HepG2 (cell line): ENCODE results near the gene ANK3. TPM values are rescaled to one million over a fixed set of nuclear protein-coding genes. Genes with fewer than 3 reads are reported as not detected.

Source experiments
- ATAC-seq: fragments of 200-7000 bp; cut with Tn5 transposase; 3 replicates; pipeline ENCODE4 v1.9.1; 2020; ENCODE audit warnings: mild to moderate bottlenecking, moderate library complexity
- BruUV-seq: library from RNA; stranded (reverse); fragments of 400-500 nt; replicated peaks from 2 replicates; lab custom pipeline; 2021; lab: Mats Ljungman, UMichigan
- CTCF ChIA-PET: fragments of 300-600 bp; formaldehyde crosslinking; extraction: SDS; loops from one replicate; lab custom pipeline; 2021; ENCODE audit warnings: low total read pairs, inconsistent platforms, low intra/inter-chr PET ratio; lab: Yijun Ruan, JAX
- POLR2A ChIA-PET: fragments of 350-600 bp; sonication (Branson Sonifier 250); formaldehyde crosslinking; loops from one replicate; lab custom pipeline; 2020; ENCODE audit warnings: antibody characterized with exemption, inconsistent platforms; lab: Yijun Ruan, JAX
- DNase-seq: peaks from one replicate; pipeline ENCODE4 v3.0.0-alpha.2; 2015; ENCODE audit warnings: low spot score
- FAIRE-seq: peaks from 3 replicates; lab custom pipeline; 2011; peaks lifted over from hg19 to GRCh38; lab: Jason Lieb, UNC
- H2AFZ ChIP-seq: one replicate; pipeline ENCODE4 v1.6.1; 2011; ENCODE audit warnings: low read length, inconsistent platforms
- H3K27ac ChIP-seq: fragments of 300-600 bp; 3 replicates; pipeline ENCODE4 v1.8.0; 2011; ENCODE audit warnings: mixed run types, mild to moderate bottlenecking, mixed read lengths, low read length, inconsistent platforms; ENCODE audit not compliant: insufficient read depth; ENCODE audit errors: extremely low read length
- H3K27me3 ChIP-seq, 2 experiments: fragments of 200-600 bp in 1 of 2; 2 replicates in 1 of 2; 3 replicates in 1 of 2; pipeline versions ENCODE4 v1.6.0 to v1.8.0; 2011; ENCODE audit warnings: low read length in 2 of 2, mild to moderate bottlenecking in 2 of 2, moderate library complexity in 2 of 2, inconsistent platforms in 1 of 2; ENCODE audit not compliant: insufficient read depth in 2 of 2, control insufficient read depth in 1 of 2
- H3K36me3 ChIP-seq, 2 experiments: fragments of 200-600 bp in 1 of 2; replicated peaks in 1 of 2; 2 replicates in 1 of 2; 3 replicates in 1 of 2; pipeline versions ENCODE4 v1.5.1 to v1.8.0; 2011; ENCODE audit warnings: low read length in 2 of 2, inconsistent platforms in 1 of 2; ENCODE audit not compliant: insufficient read depth in 2 of 2, control insufficient read depth in 1 of 2
- H3K4me1 ChIP-seq: 2 replicates; pipeline ENCODE4 v1.5.1; 2012; ENCODE audit warnings: low read length, inconsistent platforms; ENCODE audit not compliant: insufficient read depth
- H3K4me2 ChIP-seq: 2 replicates; pipeline ENCODE4 v1.6.0; 2011; ENCODE audit warnings: low read depth, low read length, inconsistent platforms
- H3K4me3 ChIP-seq, 3 experiments: fragments of 200-600 bp in 1 of 3; sonication (generic), shearing (Covaris generic) in 1 of 3; replicated peaks in 1 of 3; 2 replicates each; pipeline ENCODE4 v1.5.1; 2011 to 2016; ENCODE audit warnings: low read length in 3 of 3, inconsistent platforms in 2 of 3, low read depth in 2 of 3, mild to moderate bottlenecking in 2 of 3, control low read depth in 1 of 3, mixed read lengths in 1 of 3; ENCODE audit not compliant: insufficient read depth in 1 of 3
- H3K79me2 ChIP-seq: one replicate; pipeline ENCODE4 v1.6.1; 2011; ENCODE audit warnings: low read length, inconsistent platforms; ENCODE audit not compliant: insufficient read depth
- H3K9ac ChIP-seq: 2 replicates; pipeline ENCODE4 v1.6.0; 2011; ENCODE audit warnings: mild to moderate bottlenecking, low read depth, low read length, inconsistent platforms; ENCODE audit not compliant: insufficient read depth
- H3K9me3 ChIP-seq: 2 replicates; pipeline ENCODE4 v1.5.1; 2012; ENCODE audit warnings: mild to moderate bottlenecking, low read length
- H4K20me1 ChIP-seq: 2 replicates; pipeline ENCODE4 v1.6.0; 2011; ENCODE audit warnings: inconsistent platforms, mild to moderate bottlenecking, low read length, moderate library complexity; ENCODE audit not compliant: insufficient read depth
- GFI1 ChIP-seq: sonication (generic); formaldehyde crosslinking; IDR thresholded peaks from 2 replicates; pipeline ENCODE4 v1.5.0; 2020; ENCODE audit warnings: missing genetic modification reagents, mild to moderate bottlenecking, borderline replicate concordance
- HNRNPLL ChIP-seq: fragments of 200-400 bp; formaldehyde crosslinking; IDR thresholded peaks from 2 replicates; pipeline ENCODE4 v1.6.1; 2017; ENCODE audit warnings: mild to moderate bottlenecking, low read depth, low read length; ENCODE audit not compliant: poor library complexity, severe bottlenecking
- MAFG ChIP-seq: sonication (generic); formaldehyde crosslinking; IDR thresholded peaks from 2 replicates; pipeline ENCODE4 v1.5.1; 2020; ENCODE audit warnings: mild to moderate bottlenecking, missing genetic modification reagents
- MED1 ChIP-seq: sonication (generic); formaldehyde crosslinking; IDR thresholded peaks from 2 replicates; pipeline ENCODE4 v1.4.0; 2020; ENCODE audit warnings: missing genetic modification reagents
- TMF1 ChIP-seq: sonication (generic); formaldehyde crosslinking; IDR thresholded peaks from 2 replicates; pipeline ENCODE4 v1.8.1; 2022; ENCODE audit warnings: low read depth, missing genetic modification reagents
- ZFP36L1 ChIP-seq: sonication (generic); formaldehyde crosslinking; IDR thresholded peaks from 2 replicates; pipeline ENCODE4 v1.8.0; 2022; ENCODE audit warnings: mild to moderate bottlenecking, missing genetic modification reagents, moderate library complexity
- ZNF660 ChIP-seq: sonication (generic); formaldehyde crosslinking; IDR thresholded peaks from 2 replicates; pipeline ENCODE4 v1.5.1; 2020; ENCODE audit warnings: mild to moderate bottlenecking, low read depth, missing genetic modification reagents, borderline replicate concordance
- ZSCAN29 ChIP-seq: sonication (generic); formaldehyde crosslinking; conservative IDR thresholded peaks from 2 replicates; pipeline ENCODE4 v1.4.0; 2020; ENCODE audit warnings: mild to moderate bottlenecking, missing genetic modification reagents
- WGBS: methylation state at CpG from one replicate; pipeline ENCODE4 v1.1.6; 2017; ENCODE audit warnings: low lambda C conversion rate; 5-methylcytosine and 5-hydroxymethylcytosine counted together
- in situ Hi-C: cut with HindIII; loops from 2 replicates; pipeline ENCODE4 v1.10.0; 2017; ENCODE audit warnings: low pct_unique_long_range_greater_than_20kb; ENCODE audit not compliant: extremely low pct_ligation_motif_present
- intact Hi-C: fragments of 100-400 bp; cut with micrococcal nuclease; formaldehyde crosslinking; loops from one replicate; pipeline ENCODE4 v1.10.0; 2022; ENCODE audit not compliant: unreplicated experiment
- polyA plus RNA-seq, 8 experiments: library from polyadenylated mRNA; depleted of rRNA in 3 of 8; stranded (reverse) in 7 of 8; unstranded in 1 of 8; fragments of >200 nt; fragmentation: Illumina TruSeq in 4 of 8; extraction: Trizol in 4 of 8; gene quantifications; 2 replicates each; pipeline versions ENCODE4 v1.2.1 to v1.2.3, GENCODE V29; 2011 to 2016; ENCODE audit warnings: low read depth in 4 of 8, missing spikeins in 1 of 8, mixed read lengths in 1 of 8; ENCODE audit not compliant: insufficient read depth in 1 of 8
- total RNA-seq, 5 experiments: library from RNA; depleted of rRNA; stranded (reverse); fragments of >200 nt; fragmentation: Illumina TruSeq; extraction: Trizol; gene quantifications; 2 replicates each; pipeline ENCODE4 v1.2.3, GENCODE V29; 2016; ENCODE audit warnings: low read depth in 1 of 5
- TF ChIP-seq, protein P1 (sequence below): IDR thresholded peaks from 2 replicates; pipeline ENCODE4 v1.6.1; 2012; ENCODE audit warnings: inconsistent platforms
- TF ChIP-seq, protein P2 (sequence below): sonication (generic); formaldehyde crosslinking; IDR thresholded peaks from 2 replicates; pipeline ENCODE4 v1.5.0; 2020; ENCODE audit warnings: mild to moderate bottlenecking, missing genetic modification reagents, moderate library complexity
- TF ChIP-seq, protein P3 (sequence below): sonication (generic); formaldehyde crosslinking; IDR thresholded peaks from 2 replicates; pipeline ENCODE4 v1.5.1; 2020; ENCODE audit warnings: missing genetic modification reagents, mild to moderate bottlenecking, borderline replicate concordance
- TF ChIP-seq, protein P4 (sequence below): sonication (generic); formaldehyde crosslinking; IDR thresholded peaks from 2 replicates; pipeline ENCODE4 v1.5.0; 2020; ENCODE audit warnings: mild to moderate bottlenecking, missing genetic modification reagents, borderline replicate concordance
- TF ChIP-seq, protein P5 (sequence below): sonication (generic); formaldehyde crosslinking; IDR thresholded peaks from 2 replicates; pipeline ENCODE4 v1.4.0; 2020; ENCODE audit warnings: missing genetic modification reagents; ENCODE audit errors: not compliant biosample characterization
- TF ChIP-seq, protein P6 (sequence below): sonication (generic); formaldehyde crosslinking; IDR thresholded peaks from 2 replicates; pipeline ENCODE4 v1.4.0; 2020; ENCODE audit warnings: missing genetic modification reagents

Gene ANK3
- total and polyA plus RNA-seq, 2 of the 13 experiments (the other 11 are each of a cell fraction or from before 2014, with no cell fraction given): not detected

DNA sequence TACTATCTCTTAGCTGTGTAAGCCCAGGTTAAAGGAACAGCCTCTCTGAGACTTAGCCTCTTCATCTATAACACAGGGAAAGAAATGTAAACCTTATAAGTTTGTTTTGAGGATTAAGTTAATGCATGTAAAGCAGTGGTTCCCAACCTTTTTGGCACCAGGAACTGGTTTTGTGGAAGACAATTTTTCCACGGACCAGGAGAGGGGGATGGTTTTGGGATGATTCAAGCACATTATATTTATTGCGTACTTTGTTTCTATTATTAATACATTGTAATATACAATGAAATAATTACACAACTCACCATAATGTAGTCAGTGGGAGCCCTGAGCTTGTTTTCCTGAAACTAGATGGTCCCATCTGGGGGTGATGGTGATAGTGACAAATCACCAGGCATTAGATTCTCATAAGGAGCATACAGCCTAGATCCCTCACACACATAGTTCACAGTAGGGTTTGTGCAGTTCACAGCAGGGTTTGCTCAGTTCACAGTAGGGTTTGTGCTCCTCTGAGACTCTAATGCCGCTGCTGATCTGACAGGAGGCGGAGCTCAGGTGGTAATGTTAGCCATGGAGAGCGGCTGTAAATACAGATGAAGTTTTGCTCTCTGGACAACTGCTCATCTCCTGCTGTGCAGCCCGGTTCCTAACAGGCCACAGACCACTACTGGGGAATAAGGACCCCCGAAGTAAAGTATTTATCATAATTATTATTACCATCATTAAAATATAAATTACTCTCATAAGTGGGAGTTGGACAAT, 41.3 kb upstream of the ANK3 start:
- H3K79me2 ChIP-seq: no peaks in the 10 kb centered on the region
- FAIRE-seq (no peak), ATAC-seq (no peak), DNase-seq (no peak)
- in situ Hi-C loops: loop anchor here (5.0 to 10.0 kb wide), 2 partner anchors 226 to 334 kb away; no protein-coding TSS in a partner anchor
- intact Hi-C loops: loop anchor here (5.0 kb wide), 1 partner anchor 804 kb away; no protein-coding TSS in a partner anchor
- no peak overlapping the region for H3K4me3 ChIP-seq
- ChIA-PET CTCF (no interaction called here), POLR2A (no interaction called here)
- no TSS peak for BruUV-seq
- no peaks in the 10 kb centered on the region; the same call in 1 of the 2 replicates for H3K4me1 ChIP-seq
- WGBS: 16% methylated on average over 6 of the region's 7 CpGs
- H3K36me3 ChIP-seq: no peaks in the 10 kb centered on the region
- no peaks in the 10 kb centered on the region for H4K20me1 ChIP-seq
- H3K9ac ChIP-seq: no peak overlapping the region
- no peak overlapping the region for H3K27ac ChIP-seq
- H2AFZ ChIP-seq: no peak overlapping the region
- H3K27me3 ChIP-seq: no peaks in the 10 kb centered on the region
- no peaks in the 10 kb centered on the region for H3K9me3 ChIP-seq
- H3K4me2 ChIP-seq: no peak overlapping the region
- TF ChIP-seq, protein P1, sequence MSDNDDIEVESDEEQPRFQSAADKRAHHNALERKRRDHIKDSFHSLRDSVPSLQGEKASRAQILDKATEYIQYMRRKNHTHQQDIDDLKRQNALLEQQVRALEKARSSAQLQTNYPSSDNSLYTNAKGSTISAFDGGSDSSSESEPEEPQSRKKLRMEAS: no peak
- TF ChIP-seq ZSCAN29 (no peak), ZFP36L1 (no peak), GFI1 (CRISPR knock-in tag) (no peak), MAFG (CRISPR knock-in tag) (no peak), MED1 (no peak), TMF1 (CRISPR knock-in tag) (no peak), HNRNPLL (no peak), ZNF660 (no peak)
- TF ChIP-seq, protein P2, sequence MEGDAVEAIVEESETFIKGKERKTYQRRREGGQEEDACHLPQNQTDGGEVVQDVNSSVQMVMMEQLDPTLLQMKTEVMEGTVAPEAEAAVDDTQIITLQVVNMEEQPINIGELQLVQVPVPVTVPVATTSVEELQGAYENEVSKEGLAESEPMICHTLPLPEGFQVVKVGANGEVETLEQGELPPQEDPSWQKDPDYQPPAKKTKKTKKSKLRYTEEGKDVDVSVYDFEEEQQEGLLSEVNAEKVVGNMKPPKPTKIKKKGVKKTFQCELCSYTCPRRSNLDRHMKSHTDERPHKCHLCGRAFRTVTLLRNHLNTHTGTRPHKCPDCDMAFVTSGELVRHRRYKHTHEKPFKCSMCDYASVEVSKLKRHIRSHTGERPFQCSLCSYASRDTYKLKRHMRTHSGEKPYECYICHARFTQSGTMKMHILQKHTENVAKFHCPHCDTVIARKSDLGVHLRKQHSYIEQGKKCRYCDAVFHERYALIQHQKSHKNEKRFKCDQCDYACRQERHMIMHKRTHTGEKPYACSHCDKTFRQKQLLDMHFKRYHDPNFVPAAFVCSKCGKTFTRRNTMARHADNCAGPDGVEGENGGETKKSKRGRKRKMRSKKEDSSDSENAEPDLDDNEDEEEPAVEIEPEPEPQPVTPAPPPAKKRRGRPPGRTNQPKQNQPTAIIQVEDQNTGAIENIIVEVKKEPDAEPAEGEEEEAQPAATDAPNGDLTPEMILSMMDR (CRISPR knock-in tag): no peak
- TF ChIP-seq, protein P3, sequence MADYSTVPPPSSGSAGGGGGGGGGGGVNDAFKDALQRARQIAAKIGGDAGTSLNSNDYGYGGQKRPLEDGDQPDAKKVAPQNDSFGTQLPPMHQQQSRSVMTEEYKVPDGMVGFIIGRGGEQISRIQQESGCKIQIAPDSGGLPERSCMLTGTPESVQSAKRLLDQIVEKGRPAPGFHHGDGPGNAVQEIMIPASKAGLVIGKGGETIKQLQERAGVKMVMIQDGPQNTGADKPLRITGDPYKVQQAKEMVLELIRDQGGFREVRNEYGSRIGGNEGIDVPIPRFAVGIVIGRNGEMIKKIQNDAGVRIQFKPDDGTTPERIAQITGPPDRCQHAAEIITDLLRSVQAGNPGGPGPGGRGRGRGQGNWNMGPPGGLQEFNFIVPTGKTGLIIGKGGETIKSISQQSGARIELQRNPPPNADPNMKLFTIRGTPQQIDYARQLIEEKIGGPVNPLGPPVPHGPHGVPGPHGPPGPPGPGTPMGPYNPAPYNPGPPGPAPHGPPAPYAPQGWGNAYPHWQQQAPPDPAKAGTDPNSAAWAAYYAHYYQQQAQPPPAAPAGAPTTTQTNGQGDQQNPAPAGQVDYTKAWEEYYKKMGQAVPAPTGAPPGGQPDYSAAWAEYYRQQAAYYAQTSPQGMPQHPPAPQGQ (CRISPR knock-in tag): no peak
- TF ChIP-seq, protein P4, sequence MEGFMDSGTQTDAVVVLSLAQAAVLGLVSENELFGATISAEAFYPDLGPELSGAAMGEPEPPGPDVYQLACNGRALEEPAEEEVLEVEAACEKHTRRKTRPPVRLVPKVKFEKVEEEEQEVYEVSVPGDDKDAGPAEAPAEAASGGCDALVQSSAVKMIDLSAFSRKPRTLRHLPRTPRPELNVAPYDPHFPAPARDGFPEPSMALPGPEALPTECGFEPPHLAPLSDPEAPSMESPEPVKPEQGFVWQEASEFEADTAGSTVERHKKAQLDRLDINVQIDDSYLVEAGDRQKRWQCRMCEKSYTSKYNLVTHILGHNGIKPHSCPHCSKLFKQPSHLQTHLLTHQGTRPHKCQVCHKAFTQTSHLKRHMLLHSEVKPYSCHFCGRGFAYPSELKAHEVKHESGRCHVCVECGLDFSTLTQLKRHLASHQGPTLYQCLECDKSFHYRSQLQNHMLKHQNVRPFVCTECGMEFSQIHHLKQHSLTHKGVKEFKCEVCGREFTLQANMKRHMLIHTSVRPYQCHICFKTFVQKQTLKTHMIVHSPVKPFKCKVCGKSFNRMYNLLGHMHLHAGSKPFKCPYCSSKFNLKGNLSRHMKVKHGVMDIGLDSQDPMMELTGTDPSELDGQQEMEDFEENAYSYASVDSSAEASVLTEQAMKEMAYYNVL (CRISPR knock-in tag): no peak
- TF ChIP-seq, protein P5, sequence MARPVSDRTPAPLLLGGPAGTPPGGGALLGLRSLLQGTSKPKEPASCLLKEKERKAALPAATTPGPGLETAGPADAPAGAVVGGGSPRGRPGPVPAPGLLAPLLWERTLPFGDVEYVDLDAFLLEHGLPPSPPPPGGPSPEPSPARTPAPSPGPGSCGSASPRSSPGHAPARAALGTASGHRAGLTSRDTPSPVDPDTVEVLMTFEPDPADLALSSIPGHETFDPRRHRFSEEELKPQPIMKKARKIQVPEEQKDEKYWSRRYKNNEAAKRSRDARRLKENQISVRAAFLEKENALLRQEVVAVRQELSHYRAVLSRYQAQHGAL (CRISPR knock-in tag): no peak
- TF ChIP-seq, protein P6, sequence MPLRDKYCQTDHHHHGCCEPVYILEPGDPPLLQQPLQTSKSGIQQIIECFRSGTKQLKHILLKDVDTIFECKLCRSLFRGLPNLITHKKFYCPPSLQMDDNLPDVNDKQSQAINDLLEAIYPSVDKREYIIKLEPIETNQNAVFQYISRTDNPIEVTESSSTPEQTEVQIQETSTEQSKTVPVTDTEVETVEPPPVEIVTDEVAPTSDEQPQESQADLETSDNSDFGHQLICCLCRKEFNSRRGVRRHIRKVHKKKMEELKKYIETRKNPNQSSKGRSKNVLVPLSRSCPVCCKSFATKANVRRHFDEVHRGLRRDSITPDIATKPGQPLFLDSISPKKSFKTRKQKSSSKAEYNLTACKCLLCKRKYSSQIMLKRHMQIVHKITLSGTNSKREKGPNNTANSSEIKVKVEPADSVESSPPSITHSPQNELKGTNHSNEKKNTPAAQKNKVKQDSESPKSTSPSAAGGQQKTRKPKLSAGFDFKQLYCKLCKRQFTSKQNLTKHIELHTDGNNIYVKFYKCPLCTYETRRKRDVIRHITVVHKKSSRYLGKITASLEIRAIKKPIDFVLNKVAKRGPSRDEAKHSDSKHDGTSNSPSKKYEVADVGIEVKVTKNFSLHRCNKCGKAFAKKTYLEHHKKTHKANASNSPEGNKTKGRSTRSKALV: no peak
